K562 (cell line): Measurements from ENCODE around the gene BTBD10. TPM values are rescaled to one million over a fixed set of nuclear protein-coding genes. Genes with fewer than 3 reads are reported as not detected.

Experiments
- ATAC-seq: fragments of 200-7000 bp; cut with Tn5 transposase; 3 replicates; pipeline ENCODE4 v1.9.1; 2020; ENCODE audit warnings: moderate library complexity
- BruUV-seq: library from RNA; stranded (reverse); fragments of 400-500 nt; replicated peaks from 2 replicates; lab custom pipeline; 2021; lab: Mats Ljungman, UMichigan
- CTCF ChIA-PET: fragments of 300-600 bp; formaldehyde crosslinking; extraction: SDS; loops from one replicate; lab custom pipeline; 2021; ENCODE audit warnings: low intra/inter-chr PET ratio; lab: Yijun Ruan, JAX
- POLR2A ChIA-PET: fragments of 300-600, 350-650 bp; sonication (Branson Sonifier 250); formaldehyde crosslinking; extraction: SDS; loops from one replicate; lab custom pipeline; 2021; ENCODE audit warnings: antibody characterized with exemption, inconsistent platforms; lab: Yijun Ruan, JAX
- DNase-seq, 4 experiments: peaks; one replicate each; pipeline versions ENCODE4 v3.0.0 to v3.0.0-alpha.2; 2011 to 2018; ENCODE audit warnings: low spot score in 3 of 4, mixed read lengths in 3 of 4; ENCODE audit errors: extremely low read depth in 1 of 4
- FAIRE-seq: peaks from 2 replicates; lab custom pipeline; 2011; peaks lifted over from hg19 to GRCh38; lab: Jason Lieb, UNC
- H2AFZ ChIP-seq: 2 replicates; pipeline ENCODE4 v1.6.0; 2011; ENCODE audit warnings: low read depth, low read length, control low read depth, inconsistent platforms
- H3K27ac ChIP-seq: fragments of 200-600 bp; 3 replicates; pipeline ENCODE4 v1.8.0; 2011; ENCODE audit warnings: low read depth, mild to moderate bottlenecking, control low read depth, inconsistent platforms, low read length, moderate library complexity, mixed read lengths; ENCODE audit errors: extremely low read depth
- H3K27me3 ChIP-seq, 2 experiments: fragments of 300-600 bp in 1 of 2; 2 replicates in 1 of 2; 3 replicates in 1 of 2; pipeline versions ENCODE4 v1.6.0 to v1.8.0; 2011; ENCODE audit warnings: inconsistent platforms in 2 of 2, low read length in 2 of 2, mild to moderate bottlenecking in 1 of 2, mixed read lengths in 1 of 2, moderate library complexity in 1 of 2; ENCODE audit not compliant: control insufficient read depth in 2 of 2, insufficient read depth in 2 of 2
- H3K36me3 ChIP-seq: fragments of 300-600 bp; 3 replicates; pipeline ENCODE4 v1.8.0; 2011; ENCODE audit warnings: mild to moderate bottlenecking, low read length, inconsistent platforms; ENCODE audit not compliant: control insufficient read depth, insufficient read depth
- H3K4me1 ChIP-seq, 2 experiments: fragments of 200-600 bp in 1 of 2; replicated peaks in 1 of 2; 2 replicates in 1 of 2; 3 replicates in 1 of 2; pipeline versions ENCODE4 v1.5.1 to v1.8.0; 2011; ENCODE audit warnings: inconsistent platforms in 2 of 2, low read length in 2 of 2, mild to moderate bottlenecking in 1 of 2, mixed read lengths in 1 of 2, moderate library complexity in 1 of 2; ENCODE audit not compliant: control insufficient read depth in 2 of 2, insufficient read depth in 2 of 2
- H3K4me2 ChIP-seq: 2 replicates; pipeline ENCODE4 v1.6.1; 2011; ENCODE audit warnings: low read length, control low read depth, inconsistent platforms, mixed read lengths; ENCODE audit not compliant: insufficient read depth
- H3K4me3 ChIP-seq: fragments of 200-600 bp; sonication (generic), shearing (Covaris generic); 2 replicates; pipeline ENCODE4 v1.5.1; 2016; ENCODE audit warnings: control low read depth, inconsistent platforms
- H3K79me2 ChIP-seq: fragments of 200-600 bp; 3 replicates; pipeline ENCODE4 v1.8.0; 2011; ENCODE audit warnings: low read length, inconsistent platforms; ENCODE audit not compliant: control insufficient read depth, insufficient read depth
- H3K9ac ChIP-seq, 2 experiments: 2 replicates each; pipeline versions ENCODE4 v1.6.0 to v1.6.1; 2011; ENCODE audit warnings: low read depth in 2 of 2, low read length in 2 of 2, control low read depth in 1 of 2, inconsistent platforms in 1 of 2, mild to moderate bottlenecking in 1 of 2, mixed read lengths in 1 of 2; ENCODE audit not compliant: insufficient read depth in 1 of 2
- H3K9me1 ChIP-seq: one replicate; pipeline ENCODE4 v1.6.0; 2011; ENCODE audit warnings: inconsistent platforms, mild to moderate bottlenecking, low read length, moderate library complexity; ENCODE audit not compliant: control insufficient read depth, insufficient read depth
- H3K9me3 ChIP-seq: replicated peaks from 2 replicates; pipeline ENCODE4 v1.5.1; 2011; ENCODE audit warnings: low read depth, low read length, inconsistent platforms; ENCODE audit not compliant: control insufficient read depth, insufficient read depth
- H4K20me1 ChIP-seq: replicated peaks from 2 replicates; pipeline ENCODE4 v1.6.1; 2011; ENCODE audit warnings: low read length, inconsistent platforms, mixed read lengths; ENCODE audit not compliant: control insufficient read depth, insufficient read depth
- ELK1 ChIP-seq: sonication (generic); formaldehyde crosslinking; IDR thresholded peaks from 2 replicates; pipeline ENCODE4 v1.8.1; 2022; ENCODE audit warnings: missing genetic modification reagents
- FOXP1 ChIP-seq: sonication (generic); formaldehyde crosslinking; IDR thresholded peaks from 2 replicates; pipeline ENCODE4 v1.8.0; 2022; ENCODE audit warnings: mild to moderate bottlenecking, missing genetic modification reagents
- HLTF ChIP-seq: fragments of 450-650 bp; IDR thresholded peaks from 2 replicates; pipeline ENCODE4 v1.6.1; 2016
- HNRNPK ChIP-seq: fragments of 200-400 bp; formaldehyde crosslinking; IDR thresholded peaks from one replicate; pipeline ENCODE4 v1.6.1; 2018; ENCODE audit warnings: mild to moderate bottlenecking, low read depth, low read length; ENCODE audit not compliant: poor library complexity, severe bottlenecking
- MTF1 ChIP-seq: fragments of 250-450 bp; sonication (Bioruptor Pico); IDR thresholded peaks from 2 replicates; pipeline ENCODE4 v1.9.0; 2021; ENCODE audit warnings: moderate library complexity, mild to moderate bottlenecking, inconsistent platforms, borderline replicate concordance
- POLR2G ChIP-seq: fragments of 200-400 bp; formaldehyde crosslinking; IDR thresholded peaks from 2 replicates; pipeline ENCODE4 v1.6.1; 2017; ENCODE audit warnings: low read depth, mild to moderate bottlenecking, antibody characterized with exemption, low read length, moderate library complexity
- PYGO2 ChIP-seq: fragments of 450-650 bp; IDR thresholded peaks from 2 replicates; pipeline ENCODE4 v1.6.1; 2016; ENCODE audit warnings: mild to moderate bottlenecking, missing genetic modification characterization, moderate library complexity, missing compliant biosample characterization
- SNIP1 ChIP-seq: fragments of 450-650 bp; IDR thresholded peaks from 2 replicates; pipeline ENCODE4 v1.7.1; 2017; ENCODE audit warnings: low read depth, mild to moderate bottlenecking
- SNRNP70 ChIP-seq: fragments of 200-400 bp; formaldehyde crosslinking; optimal IDR thresholded peaks from 2 replicates; pipeline ENCODE3; 2017; ENCODE audit warnings: low read depth, low read length
- TGIF2 ChIP-seq: sonication (generic); formaldehyde crosslinking; IDR thresholded peaks from 2 replicates; pipeline ENCODE4 v1.8.1; 2022; ENCODE audit warnings: mild to moderate bottlenecking, missing genetic modification reagents, moderate library complexity
- THRB ChIP-seq: fragments of 450-650 bp; formaldehyde crosslinking; conservative IDR thresholded peaks from 2 replicates; pipeline ENCODE4 v1.4.0; 2022; ENCODE audit warnings: mild to moderate bottlenecking, missing genetic modification characterization
- ZBTB17 ChIP-seq: fragments of 450-650 bp; formaldehyde crosslinking; IDR thresholded peaks from 2 replicates; pipeline ENCODE4 v1.4.0; 2020; ENCODE audit warnings: mild to moderate bottlenecking
- WGBS: fragments of 100-300 bp; shearing (Covaris generic); methylation state at CpG from one replicate; pipeline ENCODE4 v1.1.6; 2016; ENCODE audit warnings: low coverage, mixed read lengths; ENCODE audit not compliant: insufficient coverage; ENCODE audit errors: missing lambda C conversion rate; 5-methylcytosine and 5-hydroxymethylcytosine counted together
- in situ Hi-C: fragments of 300-500 bp; cut with MboI; formaldehyde crosslinking; loops from 4 replicates; pipeline ENCODE4 v1.15.0; 2018; ENCODE audit warnings: inconsistent platforms, mixed read lengths
- intact Hi-C: fragments of 100-400 bp; cut with micrococcal nuclease; formaldehyde crosslinking; loops from 2 replicates; pipeline ENCODE4 v1.14.2; 2022
- polyA plus RNA-seq, 8 experiments: library from polyadenylated mRNA; depleted of rRNA in 4 of 8; stranded (reverse) in 5 of 8; unstranded in 3 of 8; fragments of >200 nt; fragmentation: Nextera tagmentation in 2 of 8; fragmentation: Illumina TruSeq in 1 of 8; extraction: Ambion mirVana in 2 of 8; extraction: Trizol in 1 of 8; gene quantifications; 2 replicates each; pipeline versions ENCODE4 v1.2.1 to v1.2.3, GENCODE V29; 2011 to 2014; ENCODE audit warnings: inconsistent platforms in 1 of 8, missing spikeins in 1 of 8
- total RNA-seq, 7 experiments: library from RNA; depleted of rRNA in 6 of 7; stranded (reverse); fragments of >200 nt in 6 of 7; fragmentation: Illumina TruSeq in 2 of 7; extraction: Trizol in 2 of 7; gene quantifications; 2 replicates each; pipeline versions ENCODE4 v1.2.1 to v1.2.3, GENCODE V29; 2011 to 2021; ENCODE audit warnings: low replicate concordance in 1 of 7

The BTBD10 gene
- total and polyA plus RNA-seq, 9 of the 15 experiments (the other 6 are each of a cell fraction or from before 2014, with no cell fraction given): 11.6 to 22.8 (median 16.3) TPM

- no peak for TF ChIP-seq PYGO2 (tag)
- TF ChIP-seq THRB: no peak
- TF ChIP-seq TGIF2 (CRISPR knock-in tag): no peak
- no peak for TF ChIP-seq ZBTB17 (CRISPR knock-in tag)
- no peak for TF ChIP-seq FOXP1 (CRISPR knock-in tag)
- TF ChIP-seq HLTF: no peak
- no peak for TF ChIP-seq ELK1
Observed at GRCh38 chr11:13495929-13496328, 32.9 kb upstream of the BTBD10 start, which contains the start of gene PTH (continued).

- no peak for ATAC-seq
- 0% methylated on average over 3 of the region's 3 CpGs for WGBS
- Histone ChIP-seq H3K4me3 (no peak overlapping the region), H3K9ac (no peak overlapping the region), H4K20me1 (no peaks in the 10 kb centered on the region), H3K9me1 (no peaks in the 10 kb centered on the region), H3K4me1 (no peaks in the 10 kb centered on the region), H3K27ac (no peak overlapping the region), H3K4me2 (no peak overlapping the region), H3K27me3 (peaks cover 2 to 3% of the 10 kb centered on the region in 2 experiments; a peak in 1 of 5 replicates), H3K36me3 (no peaks in the 10 kb centered on the region), H3K9me3 (no peaks in the 10 kb centered on the region), H2AFZ (no peak overlapping the region), H3K79me2 (no peaks in the 10 kb centered on the region)
- DNase-seq: no peak
- no TSS peak for BruUV-seq
- CTCF ChIA-PET: no interaction called here
- FAIRE-seq: no peak
- TF ChIP-seq MTF1 (CRISPR knock-in tag): no peak
- TF ChIP-seq POLR2G: no peak
- no peak for TF ChIP-seq SNIP1
- no peak for TF ChIP-seq HNRNPK
- TF ChIP-seq SNRNP70: no peak
- POLR2A ChIA-PET: no interaction called here
- in situ Hi-C loops (no loop called here), intact Hi-C loops (no loop called here)
Observed at GRCh38 chr11:13494051-13494450, 31.0 kb upstream of the BTBD10 start.
